ENCODE measurements around the gene TRPC1. TPM values are rescaled to one million over a fixed set of nuclear protein-coding genes. Genes with fewer than 3 reads are reported as not detected.
"Not testable (repeated sequence)": the region's sequence is repeated elsewhere in the genome, so short reads cannot be mapped to it uniquely, and the experiment has no call there.

The TRPC1 gene
- polyA plus RNA-seq, 2 donors = 1.1 to 2.5 TPM

GRCh38 chr3:142709207-142709606 is 14.6 kb upstream of the TRPC1 start:
- no peak overlapping the region for H3K4me3 ChIP-seq (ENCODE audit: low read depth in 1 of 2, low read length in 2 of 2)
- no peaks in the 10 kb centered on the region for H3K27me3 ChIP-seq (ENCODE audit: control insufficient read depth in 1 of 2, insufficient read depth in 2 of 2, low read length in 2 of 2)
- H3K9me3 ChIP-seq (ENCODE audit: control insufficient read depth in 2 of 2, insufficient read depth in 1 of 2, low read depth in 1 of 2, low read length in 1 of 2) = no peaks in the 10 kb centered on the region
- no peak overlapping the region for H3K27ac ChIP-seq (ENCODE audit: low read depth in 2 of 2, low read length in 1 of 2)
- no peaks in the 10 kb centered on the region for H3K4me1 ChIP-seq (ENCODE audit: control insufficient read depth in 2 of 2, insufficient read depth in 2 of 2, low read length in 1 of 2)
- WGBS, 2 donors = 98% methylated on average over 5 of the region's 5 CpGs
- H3K36me3 ChIP-seq (ENCODE audit: control insufficient read depth in 2 of 2, insufficient read depth in 2 of 2, low read length in 1 of 2) = no peaks in the 10 kb centered on the region

DNA sequence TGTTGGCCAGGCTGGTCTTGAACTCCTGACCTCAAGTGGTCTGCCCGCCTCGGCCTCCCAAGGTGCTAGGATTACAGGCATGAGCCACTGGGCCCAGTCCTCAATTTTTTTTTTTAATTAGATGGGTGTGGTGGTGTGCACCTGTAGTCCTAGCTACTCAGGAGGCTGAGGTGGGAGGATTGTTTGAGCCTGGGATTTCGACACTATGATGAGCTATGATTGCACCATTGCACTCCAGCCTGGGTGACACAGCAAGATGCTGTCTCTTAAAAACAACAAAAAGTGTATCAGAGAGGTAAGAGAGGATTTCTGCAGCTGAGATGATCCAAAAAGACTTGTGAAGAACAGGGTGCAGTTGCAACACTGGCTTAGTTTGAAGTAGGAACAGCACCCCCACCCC is 9.0 kb upstream of the TRPC1 start:
- H3K27me3 ChIP-seq (ENCODE audit: control insufficient read depth in 1 of 2, insufficient read depth in 2 of 2, low read length in 2 of 2); H3K36me3 ChIP-seq (ENCODE audit: control insufficient read depth in 2 of 2, insufficient read depth in 2 of 2, low read length in 1 of 2); H3K27ac ChIP-seq (ENCODE audit: low read depth in 2 of 2, low read length in 1 of 2); H3K4me3 ChIP-seq (ENCODE audit: low read depth in 1 of 2, low read length in 2 of 2); H3K9me3 ChIP-seq (ENCODE audit: control insufficient read depth in 2 of 2, insufficient read depth in 1 of 2, low read depth in 1 of 2, low read length in 1 of 2); H3K4me1 ChIP-seq (ENCODE audit: control insufficient read depth in 2 of 2, insufficient read depth in 2 of 2, low read length in 1 of 2): not testable (repeated sequence)
- WGBS, 2 donors = 96% methylated on average over 3 of the region's 3 CpGs

DNA sequence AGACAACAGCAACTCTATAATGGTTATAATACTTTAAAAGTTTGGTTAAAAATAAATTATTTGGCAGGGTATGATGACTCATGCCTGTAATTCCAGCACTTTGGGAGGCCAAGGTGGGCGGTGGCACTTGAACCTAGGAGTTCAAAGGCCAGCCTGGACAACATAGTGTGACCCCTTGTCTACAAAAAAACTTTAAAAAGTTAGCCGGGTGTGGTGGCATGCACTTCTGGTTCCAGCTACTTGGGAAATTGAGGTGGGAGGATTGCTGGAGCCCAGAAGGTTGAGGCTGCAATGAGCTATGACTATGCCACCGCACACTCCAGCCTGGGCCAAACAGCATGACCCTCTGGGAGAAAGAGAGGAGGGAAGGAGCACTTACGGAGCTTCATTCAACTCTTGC is 7.7 kb upstream of the TRPC1 start:
- Histone ChIP-seq H3K4me1 (ENCODE audit: control insufficient read depth in 2 of 2, insufficient read depth in 2 of 2, low read length in 1 of 2) (no peaks in the 10 kb centered on the region), H3K4me3 (ENCODE audit: low read depth in 1 of 2, low read length in 2 of 2) (no peak overlapping the region), H3K27me3 (ENCODE audit: control insufficient read depth in 1 of 2, insufficient read depth in 2 of 2, low read length in 2 of 2) (no peaks in the 10 kb centered on the region), H3K36me3 (ENCODE audit: control insufficient read depth in 2 of 2, insufficient read depth in 2 of 2, low read length in 1 of 2) (no peaks in the 10 kb centered on the region), H3K27ac (ENCODE audit: low read depth in 2 of 2, low read length in 1 of 2) (no peak overlapping the region), H3K9me3 (ENCODE audit: control insufficient read depth in 2 of 2, insufficient read depth in 1 of 2, low read depth in 1 of 2, low read length in 1 of 2) (no peaks in the 10 kb centered on the region)
- 90 to 92% methylated on average over 4 of the region's 4 CpGs for WGBS, 2 donors

GRCh38 chr3:142723665-142723967 is 218 bp upstream of the TRPC1 start:
- Histone ChIP-seq H3K36me3 (ENCODE audit: control insufficient read depth in 2 of 2, insufficient read depth in 2 of 2, low read length in 1 of 2) (no peaks in the 10 kb centered on the region), H3K4me3 (ENCODE audit: low read depth in 1 of 2, low read length in 2 of 2) (peak overlapping the region; percentile 64 to 72), H3K9me3 (ENCODE audit: control insufficient read depth in 2 of 2, insufficient read depth in 1 of 2, low read depth in 1 of 2, low read length in 1 of 2) (no peaks in the 10 kb centered on the region), H3K4me1 (ENCODE audit: control insufficient read depth in 2 of 2, insufficient read depth in 2 of 2, low read length in 1 of 2) (peaks cover 0 to 2% of the 10 kb centered on the region in 2 donors), H3K27me3 (ENCODE audit: control insufficient read depth in 1 of 2, insufficient read depth in 2 of 2, low read length in 2 of 2) (peaks cover 0 to 3% of the 10 kb centered on the region in 2 donors), H3K27ac (ENCODE audit: low read depth in 2 of 2, low read length in 1 of 2) (no peak overlapping the region)
- WGBS, 2 donors = 1% methylated on average over 10 of the region's 10 CpGs

- no peaks in the 10 kb centered on the region for H3K36me3 ChIP-seq (ENCODE audit: control insufficient read depth in 2 of 2, insufficient read depth in 2 of 2, low read length in 1 of 2)
- 6 to 10% methylated on average over 34 to 35 of the region's 35 CpGs for WGBS, 2 donors
- H3K9me3 ChIP-seq (ENCODE audit: control insufficient read depth in 2 of 2, insufficient read depth in 1 of 2, low read depth in 1 of 2, low read length in 1 of 2) = no peaks in the 10 kb centered on the region
- peak overlapping the region; percentile 88 to 89 for H3K27ac ChIP-seq (ENCODE audit: low read depth in 2 of 2, low read length in 1 of 2)
- peaks cover 0 to 3% of the 10 kb centered on the region in 2 donors for H3K27me3 ChIP-seq (ENCODE audit: control insufficient read depth in 1 of 2, insufficient read depth in 2 of 2, low read length in 2 of 2)
- H3K4me3 ChIP-seq (ENCODE audit: low read depth in 1 of 2, low read length in 2 of 2) = peak overlapping the region; percentile 64 to 72
- peaks cover 0 to 2% of the 10 kb centered on the region in 2 donors for H3K4me1 ChIP-seq (ENCODE audit: control insufficient read depth in 2 of 2, insufficient read depth in 2 of 2, low read length in 1 of 2)
These were observed 985 bp downstream of the TRPC1 start for GRCh38 chr3:142724682-142725356.

DNA sequence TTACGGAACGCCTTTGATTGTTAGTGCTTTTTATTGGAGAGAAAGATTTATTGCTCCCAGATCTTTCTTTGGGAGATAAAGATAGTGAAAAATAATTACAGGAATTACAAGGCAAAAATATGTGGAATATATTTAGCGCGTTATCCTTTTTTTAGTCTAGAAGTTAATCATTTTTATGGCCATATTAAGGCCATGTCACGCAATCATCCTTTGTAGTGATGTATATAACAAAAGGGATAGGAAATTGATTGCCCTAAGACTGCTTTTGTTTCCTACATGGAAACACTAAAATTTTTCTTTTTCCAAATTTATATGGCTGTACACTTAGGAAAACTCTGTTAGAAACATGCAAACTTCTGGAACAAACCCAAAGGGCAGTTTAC is 1.5 kb downstream of the TRPC1 start:
- WGBS, 2 donors = 73 to 74% methylated on average over 5 of the region's 5 CpGs

DNA sequence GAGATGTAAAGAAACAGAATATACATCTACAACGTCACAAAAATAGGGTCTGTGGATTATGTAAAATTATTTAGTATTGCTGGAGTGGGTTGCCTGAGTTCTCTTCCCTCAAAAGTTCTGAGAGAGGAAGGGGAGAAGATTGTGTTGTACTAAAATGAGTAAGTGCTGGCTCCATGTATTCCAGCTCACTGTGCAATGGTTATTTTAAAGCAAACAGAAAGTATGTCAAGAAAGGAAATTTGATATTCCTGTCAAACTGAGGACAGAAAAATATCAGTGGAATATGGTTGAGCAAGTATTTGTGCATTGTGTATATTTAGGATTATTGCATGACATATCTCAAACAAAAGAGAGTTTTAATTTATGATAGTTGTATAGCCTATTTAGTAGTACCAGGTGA is 2.2 kb downstream of the TRPC1 start:
- no peaks in the 10 kb centered on the region for H3K36me3 ChIP-seq (ENCODE audit: control insufficient read depth in 2 of 2, insufficient read depth in 2 of 2, low read length in 1 of 2)
- H3K4me3 ChIP-seq (ENCODE audit: low read depth in 1 of 2, low read length in 2 of 2) = no peak overlapping the region
- WGBS, 2 donors = 60 to 63% methylated on average over 1 of the region's 1 CpG
- peaks cover 0 to 2% of the 10 kb centered on the region in 2 donors for H3K4me1 ChIP-seq (ENCODE audit: control insufficient read depth in 2 of 2, insufficient read depth in 2 of 2, low read length in 1 of 2)
- H3K27ac ChIP-seq (ENCODE audit: low read depth in 2 of 2, low read length in 1 of 2) = no peak overlapping the region
- no peaks in the 10 kb centered on the region for H3K9me3 ChIP-seq (ENCODE audit: control insufficient read depth in 2 of 2, insufficient read depth in 1 of 2, low read depth in 1 of 2, low read length in 1 of 2)
- H3K27me3 ChIP-seq (ENCODE audit: control insufficient read depth in 1 of 2, insufficient read depth in 2 of 2, low read length in 2 of 2) = peaks cover 0 to 3% of the 10 kb centered on the region in 2 donors

More for the DNA sequence above, 1.5 kb downstream of the TRPC1 start:
- Histone ChIP-seq H3K27ac (ENCODE audit: low read depth in 2 of 2, low read length in 1 of 2) (no peak overlapping the region), H3K4me3 (ENCODE audit: low read depth in 1 of 2, low read length in 2 of 2) (peak overlapping the region in 1 of 2 donors; percentile 64), H3K4me1 (ENCODE audit: control insufficient read depth in 2 of 2, insufficient read depth in 2 of 2, low read length in 1 of 2) (peaks cover 0 to 2% of the 10 kb centered on the region in 2 donors), H3K27me3 (ENCODE audit: control insufficient read depth in 1 of 2, insufficient read depth in 2 of 2, low read length in 2 of 2) (peaks cover 0 to 3% of the 10 kb centered on the region in 2 donors), H3K36me3 (ENCODE audit: control insufficient read depth in 2 of 2, insufficient read depth in 2 of 2, low read length in 1 of 2) (no peaks in the 10 kb centered on the region), H3K9me3 (ENCODE audit: control insufficient read depth in 2 of 2, insufficient read depth in 1 of 2, low read depth in 1 of 2, low read length in 1 of 2) (no peaks in the 10 kb centered on the region)

GRCh38 chr3:142732066-142732465 is 8.2 kb downstream of the TRPC1 start:
- Histone ChIP-seq H3K4me1 (ENCODE audit: control insufficient read depth in 2 of 2, insufficient read depth in 2 of 2, low read length in 1 of 2) (no peaks in the 10 kb centered on the region), H3K27ac (ENCODE audit: low read depth in 2 of 2, low read length in 1 of 2) (no peak overlapping the region), H3K4me3 (ENCODE audit: low read depth in 1 of 2, low read length in 2 of 2) (no peak overlapping the region), H3K36me3 (ENCODE audit: control insufficient read depth in 2 of 2, insufficient read depth in 2 of 2, low read length in 1 of 2) (no peaks in the 10 kb centered on the region), H3K27me3 (ENCODE audit: control insufficient read depth in 1 of 2, insufficient read depth in 2 of 2, low read length in 2 of 2) (no peaks in the 10 kb centered on the region), H3K9me3 (ENCODE audit: control insufficient read depth in 2 of 2, insufficient read depth in 1 of 2, low read depth in 1 of 2, low read length in 1 of 2) (no peaks in the 10 kb centered on the region)
- 94 to 97% methylated on average over 3 of the region's 3 CpGs for WGBS, 2 donors

- Histone ChIP-seq H3K27ac (ENCODE audit: low read depth in 2 of 2, low read length in 1 of 2) (no peak overlapping the region), H3K4me1 (ENCODE audit: control insufficient read depth in 2 of 2, insufficient read depth in 2 of 2, low read length in 1 of 2) (no peaks in the 10 kb centered on the region), H3K9me3 (ENCODE audit: control insufficient read depth in 2 of 2, insufficient read depth in 1 of 2, low read depth in 1 of 2, low read length in 1 of 2) (no peaks in the 10 kb centered on the region), H3K4me3 (ENCODE audit: low read depth in 1 of 2, low read length in 2 of 2) (no peak overlapping the region), H3K27me3 (ENCODE audit: control insufficient read depth in 1 of 2, insufficient read depth in 2 of 2, low read length in 2 of 2) (no peaks in the 10 kb centered on the region), H3K36me3 (ENCODE audit: control insufficient read depth in 2 of 2, insufficient read depth in 2 of 2, low read length in 1 of 2) (no peaks in the 10 kb centered on the region)
- WGBS, 2 donors = 97 to 99% methylated on average over 2 of the region's 2 CpGs
These were observed 11.0 kb downstream of the TRPC1 start for GRCh38 chr3:142734834-142735233.

- H3K4me3 ChIP-seq (ENCODE audit: low read depth in 1 of 2, low read length in 2 of 2) = no peak overlapping the region
- no peak overlapping the region for H3K27ac ChIP-seq (ENCODE audit: low read depth in 2 of 2, low read length in 1 of 2)
- H3K9me3 ChIP-seq (ENCODE audit: control insufficient read depth in 2 of 2, insufficient read depth in 1 of 2, low read depth in 1 of 2, low read length in 1 of 2) = no peaks in the 10 kb centered on the region
- no peaks in the 10 kb centered on the region for H3K4me1 ChIP-seq (ENCODE audit: control insufficient read depth in 2 of 2, insufficient read depth in 2 of 2, low read length in 1 of 2)
- H3K27me3 ChIP-seq (ENCODE audit: control insufficient read depth in 1 of 2, insufficient read depth in 2 of 2, low read length in 2 of 2) = no peaks in the 10 kb centered on the region
- H3K36me3 ChIP-seq (ENCODE audit: control insufficient read depth in 2 of 2, insufficient read depth in 2 of 2, low read length in 1 of 2) = no peaks in the 10 kb centered on the region
These were observed 11.6 kb downstream of the TRPC1 start for GRCh38 chr3:142735462-142735861.

All from esophagus (tissue), 2 donors.